H1 (cell line): Measurements from ENCODE around the gene TRIAP1. TPM values are rescaled to one million over a fixed set of nuclear protein-coding genes. Genes with fewer than 3 reads are reported as not detected.

Experiments
- CTCF ChIA-PET: fragments of 300-600 bp; sonication (Branson Sonifier 250); formaldehyde crosslinking; loops from one replicate; lab custom pipeline; 2021; ENCODE audit not compliant: partially characterized antibody; lab: Charles Lee
- POLR2A ChIA-PET: fragments of 300-600 bp; sonication (Branson Sonifier 250); formaldehyde crosslinking; loops from one replicate; lab custom pipeline; 2021; ENCODE audit warnings: inconsistent platforms; ENCODE audit not compliant: partially characterized antibody; lab: Charles Lee
- DNase-seq, 2 experiments: peaks; one replicate each; pipeline versions ENCODE4 v3.0.0 to v3.0.0-alpha.2; 2010 to 2022; ENCODE audit warnings: low spot score in 2 of 2, low read depth in 1 of 2, mixed read lengths in 1 of 2
- FAIRE-seq: peaks from 2 replicates; lab custom pipeline; 2011; peaks lifted over from hg19 to GRCh38; lab: Jason Lieb, UNC
- H2AFZ ChIP-seq: 2 replicates; pipeline ENCODE4 v1.8.1; 2012; ENCODE audit warnings: low read length, inconsistent platforms
- H2AK5ac ChIP-seq: 2 replicates; pipeline ENCODE4 v1.6.1; 2013; ENCODE audit warnings: low read depth, low read length
- H2BK120ac ChIP-seq: replicated peaks from 2 replicates; pipeline ENCODE3; 2013; ENCODE audit warnings: low read depth, low read length, inconsistent platforms
- H2BK12ac ChIP-seq: 2 replicates; pipeline ENCODE4 v1.6.1; 2013; ENCODE audit warnings: low read depth, low read length
- H2BK15ac ChIP-seq: 2 replicates; pipeline ENCODE4 v1.6.1; 2013; ENCODE audit warnings: low read length
- H2BK20ac ChIP-seq: 2 replicates; pipeline ENCODE4 v1.6.1; 2013; ENCODE audit warnings: low read length
- H2BK5ac ChIP-seq: 2 replicates; pipeline ENCODE4 v1.6.1; 2013; ENCODE audit warnings: low read depth, low read length
- H3K14ac ChIP-seq: 2 replicates; pipeline ENCODE4 v1.6.1; 2013; ENCODE audit warnings: inconsistent platforms; ENCODE audit not compliant: insufficient read length
- H3K18ac ChIP-seq: 2 replicates; pipeline ENCODE4 v1.6.1; 2013; ENCODE audit warnings: low read length; ENCODE audit errors: extremely low read depth
- H3K23ac ChIP-seq: 2 replicates; pipeline ENCODE4 v1.6.1; 2013; ENCODE audit warnings: inconsistent platforms; ENCODE audit not compliant: insufficient read length
- H3K23me2 ChIP-seq: 2 replicates; pipeline ENCODE4 v1.6.1; 2013; ENCODE audit warnings: low read depth, low read length
- H3K27ac ChIP-seq: 2 replicates; pipeline ENCODE4 v1.6.1; 2011; ENCODE audit warnings: low read depth, low read length, inconsistent platforms
- H3K27me3 ChIP-seq, 4 experiments: replicated peaks in 1 of 4; 1 replicate in 1 of 4; 2 replicates in 3 of 4; pipeline versions ENCODE4 v1.6.1 to v1.8.1; 2011 to 2013; ENCODE audit warnings: low read length in 3 of 4, mild to moderate bottlenecking in 3 of 4, inconsistent platforms in 2 of 4, mixed read lengths in 2 of 4, moderate library complexity in 1 of 4; ENCODE audit not compliant: control insufficient read depth in 3 of 4, insufficient read depth in 3 of 4; ENCODE audit errors: extremely low read depth in 1 of 4
- H3K36me3 ChIP-seq, 4 experiments: 2 replicates each; pipeline versions ENCODE4 v1.6.1 to v1.8.1; 2011 to 2013; ENCODE audit warnings: mild to moderate bottlenecking in 4 of 4, low read length in 3 of 4, moderate library complexity in 2 of 4, control low read depth in 1 of 4, inconsistent platforms in 1 of 4; ENCODE audit not compliant: insufficient read depth in 4 of 4, control insufficient read depth in 2 of 4
- H3K4ac ChIP-seq: replicated peaks from 2 replicates; pipeline ENCODE3; 2013; ENCODE audit warnings: low read length, low read depth, mixed read lengths, inconsistent platforms; ENCODE audit not compliant: insufficient read length
- H3K4me1 ChIP-seq, 4 experiments: replicated peaks in 1 of 4; 1 replicate in 1 of 4; 2 replicates in 3 of 4; pipeline versions ENCODE4 v1.6.1 to v1.8.1; 2011 to 2013; ENCODE audit warnings: low read length in 3 of 4, inconsistent platforms in 2 of 4, mixed read lengths in 1 of 4; ENCODE audit not compliant: insufficient read depth in 4 of 4, control insufficient read depth in 3 of 4
- H3K4me2 ChIP-seq, 2 experiments: 2 replicates each; pipeline versions ENCODE4 v1.6.1 to v1.8.1; 2011 to 2013; ENCODE audit warnings: low read depth in 2 of 2, low read length in 2 of 2, control low read depth in 1 of 2, inconsistent platforms in 1 of 2, mild to moderate bottlenecking in 1 of 2; ENCODE audit not compliant: insufficient read depth in 1 of 2
- H3K4me3 ChIP-seq, 4 experiments: fragments of 200-600, 300-600 bp in 1 of 4; sonication (generic), shearing (Covaris generic), sonication (Bioruptor Twin) in 1 of 4; 2 replicates each; pipeline versions ENCODE4 v1.5.1 to v1.8.1; 2011 to 2016; ENCODE audit warnings: low read length in 4 of 4, low read depth in 3 of 4, control low read depth in 2 of 4, inconsistent platforms in 2 of 4, mild to moderate bottlenecking in 2 of 4, mixed read lengths in 1 of 4, moderate library complexity in 1 of 4; ENCODE audit not compliant: insufficient read depth in 2 of 4; ENCODE audit errors: extremely low read depth in 1 of 4
- H3K56ac ChIP-seq: replicated peaks from 2 replicates; pipeline ENCODE3; 2013; ENCODE audit warnings: low read depth, mild to moderate bottlenecking, mixed read lengths, low read length, inconsistent platforms; ENCODE audit not compliant: insufficient read length
- H3K79me1 ChIP-seq: 2 replicates; pipeline ENCODE4 v1.6.1; 2013; ENCODE audit warnings: low read depth, low read length, control low read depth
- H3K79me2 ChIP-seq, 2 experiments: 2 replicates each; pipeline versions ENCODE4 v1.6.1 to v1.8.1; 2012 to 2013; ENCODE audit warnings: low read length in 2 of 2, mild to moderate bottlenecking in 2 of 2, inconsistent platforms in 1 of 2; ENCODE audit not compliant: insufficient read depth in 2 of 2, control insufficient read depth in 1 of 2
- H3K9ac ChIP-seq, 4 experiments: replicated peaks in 1 of 4; 1 replicate in 1 of 4; 2 replicates in 3 of 4; pipeline versions ENCODE4 v1.6.1 to v1.8.1; 2011 to 2013; ENCODE audit warnings: low read depth in 3 of 4, low read length in 3 of 4, control low read depth in 2 of 4, mild to moderate bottlenecking in 2 of 4, moderate library complexity in 2 of 4, inconsistent platforms in 1 of 4; ENCODE audit errors: extremely low read depth in 1 of 4
- H3K9me3 ChIP-seq, 2 experiments: 2 replicates each; pipeline versions ENCODE4 v1.6.1 to v1.8.1; 2012 to 2013; ENCODE audit warnings: mild to moderate bottlenecking in 2 of 2, moderate library complexity in 2 of 2, control low read depth in 1 of 2, inconsistent platforms in 1 of 2, low read depth in 1 of 2, low read length in 1 of 2, mixed read lengths in 1 of 2; ENCODE audit not compliant: insufficient read depth in 2 of 2
- H4K20me1 ChIP-seq, 2 experiments: replicated peaks in 1 of 2; 2 replicates each; pipeline versions ENCODE3 to v1.8.1; 2011 to 2013; ENCODE audit warnings: inconsistent platforms in 2 of 2, low read length in 2 of 2, mild to moderate bottlenecking in 1 of 2; ENCODE audit not compliant: insufficient read depth in 2 of 2, control insufficient read depth in 1 of 2
- H4K5ac ChIP-seq: 2 replicates; pipeline ENCODE4 v1.6.1; 2013; ENCODE audit warnings: low read length, low read depth, mixed read lengths, inconsistent platforms; ENCODE audit not compliant: insufficient read length
- H4K8ac ChIP-seq: 2 replicates; pipeline ENCODE4 v1.8.0; 2013; ENCODE audit warnings: mild to moderate bottlenecking, moderate library complexity, low read length, inconsistent platforms; ENCODE audit not compliant: insufficient read depth; ENCODE audit errors: extremely low read depth
- H4K91ac ChIP-seq: replicated peaks from 2 replicates; pipeline ENCODE3; 2013; ENCODE audit warnings: low read length, mixed read lengths, inconsistent platforms; ENCODE audit not compliant: insufficient read length
- BRCA1 ChIP-seq: IDR thresholded peaks from 2 replicates; pipeline ENCODE4 v1.6.1; 2012; ENCODE audit warnings: low read depth, low read length, improper control_type of control experiment
- CBX5 ChIP-seq: fragments of 300-800, 300-1000 bp; sonication (generic); IDR thresholded peaks from 2 replicates; pipeline ENCODE4 v1.7.1; 2016; ENCODE audit warnings: antibody characterized with exemption, low read length, low read depth
- CEBPB ChIP-seq: IDR thresholded peaks from 2 replicates; pipeline ENCODE4 v1.6.1; 2012; ENCODE audit warnings: low read depth, low read length
- CHD1 ChIP-seq: IDR thresholded peaks from 2 replicates; pipeline ENCODE4 v1.6.1; 2012; ENCODE audit warnings: low read depth, low read length, improper control_type of control experiment
- EP300 ChIP-seq, 2 experiments: IDR thresholded peaks; 1 replicate in 1 of 2; 2 replicates in 1 of 2; pipeline ENCODE4 v1.6.1; 2011 to 2012; ENCODE audit warnings: low read depth in 2 of 2, low read length in 2 of 2, mild to moderate bottlenecking in 2 of 2, borderline replicate concordance in 1 of 2, inconsistent platforms in 1 of 2, moderate library complexity in 1 of 2
- MAFK ChIP-seq: IDR thresholded peaks from 2 replicates; pipeline ENCODE4 v1.6.1; 2012; ENCODE audit warnings: low read depth, mild to moderate bottlenecking, improper control_type of control experiment, low read length
- RNF2 ChIP-seq: fragments of 200-900, 300-1000 bp; sonication (generic); IDR thresholded peaks from 2 replicates; pipeline ENCODE4 v1.7.1; 2016; ENCODE audit warnings: borderline replicate concordance, low read depth, mild to moderate bottlenecking, antibody characterized with exemption, low read length; ENCODE audit not compliant: poor library complexity, severe bottlenecking; ENCODE audit errors: missing control alignments
- SP4 ChIP-seq: IDR thresholded peaks from 2 replicates; pipeline ENCODE4 v1.6.1; 2012; ENCODE audit warnings: low read length, inconsistent platforms
- SRF ChIP-seq: IDR thresholded peaks from 2 replicates; pipeline ENCODE4 v1.6.1; 2011; ENCODE audit warnings: mild to moderate bottlenecking, low read depth, low read length, moderate library complexity
- polyA plus RNA-seq, 7 experiments: library from polyadenylated mRNA; depleted of rRNA in 3 of 7; stranded (reverse) in 5 of 7; unstranded in 2 of 7; fragments of >200 nt in 5 of 7; fragments of 200-250 nt in 2 of 7; gene quantifications; 1 replicate in 5 of 7; 2 replicates in 1 of 7; 4 replicates in 1 of 7; pipeline versions ENCODE4 v1.2.1 to v1.2.3, GENCODE V29; 2011 to 2013; ENCODE audit warnings: missing spikeins in 2 of 7, mixed read lengths in 2 of 7
- total RNA-seq: library from RNA; stranded (reverse); fragmentation: NEBNext Ultra II Directional; extraction: Animal tissue kit (Norgen Biotek cat#: 25700); gene quantifications from 2 replicates; pipeline ENCODE4 v1.2.1, GENCODE V29; 2021
- TF ChIP-seq, protein P1 (sequence below): IDR thresholded peaks from 2 replicates; pipeline ENCODE4 v1.6.1; 2011; ENCODE audit warnings: low read length, improper control_type of control experiment
- TF ChIP-seq, protein P2 (sequence below), 3 experiments: IDR thresholded peaks; 1 replicate in 2 of 3; 2 replicates in 1 of 3; pipeline versions ENCODE4 v1.5.1 to v1.6.1; 2011; ENCODE audit warnings: low read length in 3 of 3, mild to moderate bottlenecking in 3 of 3, inconsistent platforms in 2 of 3, low read depth in 1 of 3, moderate library complexity in 1 of 3; ENCODE audit not compliant: insufficient read depth in 1 of 3; ENCODE audit errors: control extremely low read depth in 1 of 3

Gene TRIAP1
- total and polyA plus RNA-seq, 2 of the 8 experiments (the other 6 are each of a cell fraction or from before 2014, with no cell fraction given): 42.0 to 63.4 TPM

DNA sequence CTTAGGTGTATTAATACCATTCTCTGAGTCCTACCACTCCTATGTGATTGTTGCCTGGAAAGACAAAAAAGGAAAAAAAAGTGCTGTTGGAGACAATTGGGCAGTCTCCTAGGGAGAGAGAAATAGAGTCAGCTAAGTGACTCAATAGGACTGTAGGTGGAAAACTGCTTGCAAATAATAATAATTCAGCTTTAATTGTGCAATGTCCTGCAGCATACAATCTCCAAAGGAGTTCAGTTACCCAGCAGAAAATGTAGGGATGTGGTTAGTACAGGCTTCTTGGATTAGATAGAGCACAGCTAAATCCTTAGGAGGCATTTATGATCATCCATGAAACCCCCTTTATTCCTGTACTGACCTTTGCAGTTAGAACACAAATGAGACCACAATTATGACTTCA, 26.3 kb upstream of the TRIAP1 start:
- Histone ChIP-seq H3K4me3 (no peak overlapping the region), H2BK120ac (no peak overlapping the region), H2AFZ (no peak overlapping the region), H3K27me3 (no peaks in the 10 kb centered on the region), H3K18ac (no peak overlapping the region), H3K79me2 (peaks cover 0 to 15% of the 10 kb centered on the region in 2 experiments; a peak in 3 of 4 replicates), H3K23ac (no peak overlapping the region), H2BK15ac (no peak overlapping the region), H2AK5ac (no peak overlapping the region), H4K8ac (no peak overlapping the region), H3K27ac (no peak overlapping the region), H2BK12ac (no peak overlapping the region), H3K4ac (no peak overlapping the region), H3K4me1 (peaks cover 0 to 5% (median 0%) of the 10 kb centered on the region in 4 experiments; a peak in 2 of 7 replicates), H4K5ac (no peak overlapping the region), H3K23me2 (peaks cover 5% of the 10 kb centered on the region), H3K4me2 (no peak overlapping the region), H3K9ac (no peak overlapping the region), H4K20me1 (peaks cover 4 to 6% of the 10 kb centered on the region in 2 experiments), H2BK20ac (no peak overlapping the region), H4K91ac (no peak overlapping the region), H3K79me1 (no peaks in the 10 kb centered on the region), H3K36me3 (no peaks in the 10 kb centered on the region; a peak in 1 of 8 replicates), H3K14ac (no peak overlapping the region), H3K9me3 (no peaks in the 10 kb centered on the region), H3K56ac (no peak overlapping the region), H2BK5ac (no peak overlapping the region)
- ChIA-PET CTCF (interaction anchor here (0.7 to 1.6 kb wide), 7 partner anchors 16 to 1462 kb away, joined by 3 to 5 read pairs (median 4); partner anchors contain the start of gene DYNLL1), POLR2A (interaction anchor here (0.6 to 18.7 kb wide), 6 partner anchors 10 to 272 kb away, joined by 3 to 365 read pairs (median 4); partner anchors contain the start of genes DYNLL1, GATC, RPLP0 and TRIAP1)
- no peak for FAIRE-seq
- no peak for DNase-seq
- TF ChIP-seq SRF: no peak
- TF ChIP-seq RNF2: no peak
- TF ChIP-seq, protein P1, sequence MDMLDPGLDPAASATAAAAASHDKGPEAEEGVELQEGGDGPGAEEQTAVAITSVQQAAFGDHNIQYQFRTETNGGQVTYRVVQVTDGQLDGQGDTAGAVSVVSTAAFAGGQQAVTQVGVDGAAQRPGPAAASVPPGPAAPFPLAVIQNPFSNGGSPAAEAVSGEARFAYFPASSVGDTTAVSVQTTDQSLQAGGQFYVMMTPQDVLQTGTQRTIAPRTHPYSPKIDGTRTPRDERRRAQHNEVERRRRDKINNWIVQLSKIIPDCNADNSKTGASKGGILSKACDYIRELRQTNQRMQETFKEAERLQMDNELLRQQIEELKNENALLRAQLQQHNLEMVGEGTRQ: no peak
- no peak for TF ChIP-seq SP4
- TF ChIP-seq CHD1: no peak
- TF ChIP-seq BRCA1: no peak
- no peak for TF ChIP-seq MAFK
- TF ChIP-seq CEBPB: no peak
- TF ChIP-seq, protein P2, sequence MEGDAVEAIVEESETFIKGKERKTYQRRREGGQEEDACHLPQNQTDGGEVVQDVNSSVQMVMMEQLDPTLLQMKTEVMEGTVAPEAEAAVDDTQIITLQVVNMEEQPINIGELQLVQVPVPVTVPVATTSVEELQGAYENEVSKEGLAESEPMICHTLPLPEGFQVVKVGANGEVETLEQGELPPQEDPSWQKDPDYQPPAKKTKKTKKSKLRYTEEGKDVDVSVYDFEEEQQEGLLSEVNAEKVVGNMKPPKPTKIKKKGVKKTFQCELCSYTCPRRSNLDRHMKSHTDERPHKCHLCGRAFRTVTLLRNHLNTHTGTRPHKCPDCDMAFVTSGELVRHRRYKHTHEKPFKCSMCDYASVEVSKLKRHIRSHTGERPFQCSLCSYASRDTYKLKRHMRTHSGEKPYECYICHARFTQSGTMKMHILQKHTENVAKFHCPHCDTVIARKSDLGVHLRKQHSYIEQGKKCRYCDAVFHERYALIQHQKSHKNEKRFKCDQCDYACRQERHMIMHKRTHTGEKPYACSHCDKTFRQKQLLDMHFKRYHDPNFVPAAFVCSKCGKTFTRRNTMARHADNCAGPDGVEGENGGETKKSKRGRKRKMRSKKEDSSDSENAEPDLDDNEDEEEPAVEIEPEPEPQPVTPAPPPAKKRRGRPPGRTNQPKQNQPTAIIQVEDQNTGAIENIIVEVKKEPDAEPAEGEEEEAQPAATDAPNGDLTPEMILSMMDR (IDR thresholded peaks at IDR 0.05; ENCODE audit: control extremely low read depth in 1 of 3, insufficient read depth in 1 of 3, low read depth in 1 of 3, low read length in 3 of 3): no peak
- TF ChIP-seq EP300 (IDR thresholded peaks at IDR 0.05; ENCODE audit: borderline replicate concordance in 1 of 2, low read depth in 2 of 2, low read length in 2 of 2): no peak
- TF ChIP-seq CBX5: no peak
